Type B pancreatic cell (in vitro differentiated cells): ENCODE measurements around the gene RTEL1. TPM values are rescaled to one million over a fixed set of nuclear protein-coding genes. Genes with fewer than 3 reads are reported as not detected.

Experiments
- DNase-seq: peaks from one replicate; pipeline ENCODE4 v3.0.0; 2021; ENCODE audit warnings: mixed read lengths; ENCODE audit not compliant: unreplicated experiment; ENCODE audit errors: extremely low spot score
- H3K27ac Mint-ChIP-seq: 2 replicates; pipeline ENCODE4 v1.8.0; 2021; ENCODE audit warnings: mild to moderate bottlenecking, mixed read lengths
- H3K27me3 Mint-ChIP-seq: 2 replicates; pipeline ENCODE4 v1.8.0; 2021; ENCODE audit warnings: mixed read lengths
- H3K36me3 Mint-ChIP-seq: 2 replicates; pipeline ENCODE4 v1.8.0; 2021; ENCODE audit warnings: mixed read lengths
- H3K4me1 Mint-ChIP-seq: one replicate; pipeline ENCODE4 v1.8.0; 2021; ENCODE audit warnings: mixed read lengths; ENCODE audit not compliant: unreplicated experiment
- H3K4me3 Mint-ChIP-seq: 2 replicates; pipeline ENCODE4 v1.8.0; 2021; ENCODE audit warnings: mild to moderate bottlenecking, mixed read lengths
- H3K9me3 Mint-ChIP-seq: 2 replicates; pipeline ENCODE4 v1.8.0; 2021; ENCODE audit warnings: mixed read lengths
- CTCF ChIP-seq: fragments of 200-600 bp; sonication (generic); conservative IDR thresholded peaks from 2 replicates; pipeline ENCODE4 v1.5.0; 2021; ENCODE audit warnings: antibody characterized with exemption, mild to moderate bottlenecking
- total RNA-seq: library from RNA; stranded (reverse); gene quantifications from 2 replicates; pipeline ENCODE4 v1.2.1, GENCODE V29; 2021; ENCODE audit warnings: low replicate concordance

Gene RTEL1
- total RNA-seq, 1 donor from 2014 or later = 39.2 TPM

DNA sequence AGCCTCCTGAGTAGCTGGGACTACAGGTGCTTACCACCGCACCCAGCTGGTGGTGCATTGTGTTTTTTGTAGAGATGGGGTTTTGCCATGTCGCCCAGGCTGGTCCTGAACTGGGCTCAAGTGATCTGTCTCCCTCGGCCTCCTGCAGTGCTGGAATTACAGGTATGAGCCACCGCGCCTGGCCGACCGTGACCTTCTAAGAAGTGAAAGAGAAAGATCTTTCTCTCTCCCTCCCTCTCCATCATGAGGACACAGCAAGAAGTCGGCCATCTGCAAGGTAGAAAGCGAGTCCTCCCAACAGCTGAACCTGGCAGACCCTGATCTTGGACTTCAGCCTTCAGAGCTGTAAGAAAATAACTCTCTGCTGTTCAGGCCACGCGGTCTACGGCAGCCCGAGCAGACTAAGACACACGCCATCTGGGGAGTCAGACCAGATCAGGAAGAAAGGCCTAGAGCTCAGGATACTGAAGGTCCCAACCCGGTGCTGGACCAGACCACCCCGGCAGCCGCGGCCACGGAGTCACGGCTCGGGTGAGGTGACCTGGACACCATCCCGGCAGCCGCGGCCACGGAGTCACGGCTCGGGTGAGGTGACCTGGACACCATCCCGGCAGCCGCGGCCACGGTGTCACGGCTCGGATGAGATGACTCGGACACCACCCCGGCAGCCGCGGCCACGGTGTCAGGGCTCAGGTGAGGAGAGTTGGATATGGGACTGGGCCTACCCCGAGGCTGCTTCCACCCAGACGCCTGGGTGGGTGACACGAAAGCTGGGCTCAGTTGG lies 40.8 kb upstream of the RTEL1 start:
- Mint-ChIP-seq H3K9me3 (no peaks in the 10 kb centered on the region), H3K4me3 (no peak overlapping the region), H3K27ac (no peak overlapping the region), H3K36me3 (peaks cover 19% of the 10 kb centered on the region), H3K27me3 (no peaks in the 10 kb centered on the region), H3K4me1 (peaks cover under 1% of the 10 kb centered on the region)
- TF ChIP-seq CTCF = no peak
- no peak for DNase-seq

- peaks cover 6% of the 10 kb centered on the region for H3K4me1 Mint-ChIP-seq
- peaks cover 25% of the 10 kb centered on the region for H3K36me3 Mint-ChIP-seq
- H3K27me3 Mint-ChIP-seq = no peaks in the 10 kb centered on the region
- DNase-seq = no peak
- no peaks in the 10 kb centered on the region for H3K9me3 Mint-ChIP-seq
- no peak overlapping the region for H3K4me3 Mint-ChIP-seq
- H3K27ac Mint-ChIP-seq = no peak overlapping the region
- no peak for TF ChIP-seq CTCF
Measured at GRCh38 chr20:63617876-63618265, 40.2 kb upstream of the RTEL1 start.

- no peak overlapping the region for H3K4me3 Mint-ChIP-seq
- no peak for TF ChIP-seq CTCF
- H3K36me3 Mint-ChIP-seq = peaks cover 25% of the 10 kb centered on the region
- H3K27me3 Mint-ChIP-seq = no peaks in the 10 kb centered on the region
- DNase-seq = no peak
- no peaks in the 10 kb centered on the region for H3K9me3 Mint-ChIP-seq
- no peak overlapping the region for H3K27ac Mint-ChIP-seq
- H3K4me1 Mint-ChIP-seq = peaks cover 8% of the 10 kb centered on the region
Measured at GRCh38 chr20:63618291-63618980, 39.7 kb upstream of the RTEL1 start.

DNA sequence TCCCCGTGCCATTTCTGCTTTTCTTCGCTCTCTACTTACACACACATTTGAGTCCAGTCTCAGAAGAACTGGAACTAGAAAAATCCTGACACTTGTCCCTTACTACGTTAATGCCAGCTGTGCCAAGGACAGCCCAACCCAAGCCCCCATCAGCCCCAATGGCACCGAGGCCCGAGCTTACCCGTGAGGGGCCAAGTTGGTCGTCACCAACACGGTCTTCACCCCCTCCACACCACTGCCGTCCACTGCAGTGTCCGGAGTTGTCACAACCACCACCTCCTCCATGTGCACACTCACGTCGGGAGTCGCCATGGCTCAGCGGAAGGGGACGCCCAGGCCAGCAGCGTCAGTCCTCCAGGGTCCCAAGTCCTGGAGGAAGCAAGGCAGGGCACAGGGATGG lies 39.0 kb upstream of the RTEL1 start:
- Mint-ChIP-seq H3K36me3 (peaks cover 25% of the 10 kb centered on the region), H3K4me3 (no peak overlapping the region), H3K4me1 (peaks cover 8% of the 10 kb centered on the region), H3K27ac (no peak overlapping the region), H3K9me3 (no peaks in the 10 kb centered on the region), H3K27me3 (no peaks in the 10 kb centered on the region)
- no peak for DNase-seq
- no peak for TF ChIP-seq CTCF

DNA sequence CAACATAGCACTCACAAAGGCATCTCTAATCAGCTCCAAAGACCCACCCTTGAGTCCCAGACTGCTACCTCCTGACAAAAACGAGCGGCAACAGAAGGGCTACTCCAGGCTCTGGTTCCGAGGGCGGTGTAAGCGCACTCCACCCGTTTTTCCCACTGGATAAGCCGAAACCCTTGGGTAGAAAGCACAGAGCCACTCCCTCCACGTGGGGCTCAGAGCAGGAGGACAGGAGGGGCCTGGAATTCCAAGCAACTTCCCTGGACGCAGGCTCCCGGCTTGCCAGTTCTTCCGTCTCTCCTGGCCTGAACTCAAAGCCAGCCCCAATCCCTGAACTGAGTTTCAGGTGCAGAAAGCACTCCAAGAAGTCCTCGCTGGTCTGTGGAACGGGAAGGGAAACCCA lies 38.6 kb upstream of the RTEL1 start:
- DNase-seq = no peak
- H3K4me1 Mint-ChIP-seq = peaks cover 8% of the 10 kb centered on the region
- H3K36me3 Mint-ChIP-seq = peaks cover 25% of the 10 kb centered on the region
- no peak overlapping the region for H3K4me3 Mint-ChIP-seq
- TF ChIP-seq CTCF = no peak
- no peak overlapping the region for H3K27ac Mint-ChIP-seq
- no peaks in the 10 kb centered on the region for H3K27me3 Mint-ChIP-seq
- H3K9me3 Mint-ChIP-seq = no peaks in the 10 kb centered on the region
